ENCODE results near the gene UBL5.
A peak's percentile ranks its signal among the peaks of the same experiment; 100 is the strongest.
"Not testable (repeated sequence)": the region's sequence is repeated elsewhere in the genome, so short reads cannot be mapped to it uniquely, and the experiment has no call there.

UBL5 gene

GRCh38 chr19:9834726-9835506 is 7.2 kb downstream of the UBL5 start, which contains the start of gene PIN1:
Gene PIN1, plus strand, starts transcription at chr19:9835318. Its CDS starts 27 bp downstream, at chr19:9835345.
- Mint-ChIP-seq H3K36me3 (no peaks in the 10 kb centered on the region), H3K9me3 (ENCODE audit: low read depth) (no peaks in the 10 kb centered on the region), H3K4me1 (ENCODE audit: low read depth) (peaks cover 16% of the 10 kb centered on the region), H3K27me3 (no peaks in the 10 kb centered on the region), H3K27ac (peak within 1 kb of the TSS; percentile 77), H3K4me3 (peak within 1 kb of the TSS; percentile 95)

GRCh38 chr19:9835507-9835949 is 7.8 kb downstream of the UBL5 start:
- peaks cover 15% of the 10 kb centered on the region for H3K4me1 Mint-ChIP-seq (ENCODE audit: low read depth)
- H3K27ac Mint-ChIP-seq: peak overlapping the region; percentile 68
- H3K4me3 Mint-ChIP-seq: peak overlapping the region; percentile 95
- no peaks in the 10 kb centered on the region for H3K9me3 Mint-ChIP-seq (ENCODE audit: low read depth)
- H3K36me3 Mint-ChIP-seq: no peaks in the 10 kb centered on the region
- H3K27me3 Mint-ChIP-seq: no peaks in the 10 kb centered on the region

- H3K9me3 Mint-ChIP-seq (ENCODE audit: low read depth): no peaks in the 10 kb centered on the region
- peaks cover 17% of the 10 kb centered on the region for H3K4me1 Mint-ChIP-seq (ENCODE audit: low read depth)
- no peaks in the 10 kb centered on the region for H3K27me3 Mint-ChIP-seq
- H3K4me3 Mint-ChIP-seq: peak overlapping the region; percentile 95
- H3K27ac Mint-ChIP-seq: peak overlapping the region; percentile 68
- no peaks in the 10 kb centered on the region for H3K36me3 Mint-ChIP-seq
These were observed 8.3 kb downstream of the UBL5 start for GRCh38 chr19:9836021-9836420.

GRCh38 chr19:9838324-9838723 is 10.6 kb downstream of the UBL5 start:
- H3K27ac Mint-ChIP-seq: no peak overlapping the region
- H3K27me3 Mint-ChIP-seq: no peaks in the 10 kb centered on the region
- peaks cover 17% of the 10 kb centered on the region for H3K4me1 Mint-ChIP-seq (ENCODE audit: low read depth)
- H3K36me3 Mint-ChIP-seq: peaks cover 2% of the 10 kb centered on the region
- H3K9me3 Mint-ChIP-seq (ENCODE audit: low read depth): no peaks in the 10 kb centered on the region
- H3K4me3 Mint-ChIP-seq: no peak overlapping the region

- no peaks in the 10 kb centered on the region for H3K27me3 Mint-ChIP-seq
- H3K27ac Mint-ChIP-seq: no peak overlapping the region
- peaks cover 17% of the 10 kb centered on the region for H3K4me1 Mint-ChIP-seq (ENCODE audit: low read depth)
- peaks cover 3% of the 10 kb centered on the region for H3K36me3 Mint-ChIP-seq
- no peak overlapping the region for H3K4me3 Mint-ChIP-seq
- H3K9me3 Mint-ChIP-seq (ENCODE audit: low read depth): no peaks in the 10 kb centered on the region
These were observed 11.7 kb downstream of the UBL5 start for GRCh38 chr19:9839415-9839814.

- Mint-ChIP-seq H3K36me3 (peaks cover 6% of the 10 kb centered on the region), H3K27me3 (no peaks in the 10 kb centered on the region), H3K4me3 (no peak overlapping the region), H3K9me3 (ENCODE audit: low read depth) (no peaks in the 10 kb centered on the region), H3K4me1 (ENCODE audit: low read depth) (peaks cover 20% of the 10 kb centered on the region), H3K27ac (no peak overlapping the region)
These were observed 15.3 kb downstream of the UBL5 start for GRCh38 chr19:9842834-9843625.

GRCh38 chr19:9843626-9844273 is 16.0 kb downstream of the UBL5 start:
- not testable (repeated sequence) for H3K27ac Mint-ChIP-seq; H3K9me3 Mint-ChIP-seq (ENCODE audit: low read depth); H3K4me3 Mint-ChIP-seq; H3K27me3 Mint-ChIP-seq; H3K36me3 Mint-ChIP-seq
- H3K4me1 Mint-ChIP-seq (ENCODE audit: low read depth): peaks cover 20% of the 10 kb centered on the region

- H3K27ac Mint-ChIP-seq: no peak overlapping the region
These were observed 19.5 kb downstream of the UBL5 start for GRCh38 chr19:9847087-9847671.

GRCh38 chr19:9848060-9848459 is 20.3 kb downstream of the UBL5 start:
- Mint-ChIP-seq H3K27me3 (no peaks in the 10 kb centered on the region), H3K4me1 (ENCODE audit: low read depth) (peaks cover 23% of the 10 kb centered on the region), H3K36me3 (peaks cover 6% of the 10 kb centered on the region), H3K27ac (no peak overlapping the region), H3K9me3 (ENCODE audit: low read depth) (no peaks in the 10 kb centered on the region), H3K4me3 (no peak overlapping the region)

More at GRCh38 chr19:9847087-9847671, 19.5 kb downstream of the UBL5 start:
- H3K4me3 Mint-ChIP-seq: no peak overlapping the region
- peaks cover 18% of the 10 kb centered on the region for H3K4me1 Mint-ChIP-seq (ENCODE audit: low read depth)
- peaks cover 6% of the 10 kb centered on the region for H3K36me3 Mint-ChIP-seq
- no peaks in the 10 kb centered on the region for H3K9me3 Mint-ChIP-seq (ENCODE audit: low read depth)
- H3K27me3 Mint-ChIP-seq: no peaks in the 10 kb centered on the region

GRCh38 chr19:9848762-9849161 is 21.0 kb downstream of the UBL5 start:
- H3K27ac Mint-ChIP-seq: no peak overlapping the region
- no peak overlapping the region for H3K4me3 Mint-ChIP-seq
- no peaks in the 10 kb centered on the region for H3K9me3 Mint-ChIP-seq (ENCODE audit: low read depth)
- no peaks in the 10 kb centered on the region for H3K27me3 Mint-ChIP-seq
- peaks cover 29% of the 10 kb centered on the region for H3K4me1 Mint-ChIP-seq (ENCODE audit: low read depth)
- H3K36me3 Mint-ChIP-seq: peaks cover 4% of the 10 kb centered on the region

GRCh38 chr19:9849791-9850190 is 22.1 kb downstream of the UBL5 start:
- Mint-ChIP-seq H3K36me3 (peaks cover 4% of the 10 kb centered on the region), H3K4me1 (ENCODE audit: low read depth) (peaks cover 35% of the 10 kb centered on the region), H3K27ac (no peak overlapping the region), H3K9me3 (ENCODE audit: low read depth) (no peaks in the 10 kb centered on the region), H3K27me3 (no peaks in the 10 kb centered on the region), H3K4me3 (no peak overlapping the region)

GRCh38 chr19:9850235-9850959 is 22.7 kb downstream of the UBL5 start:
- H3K4me3 Mint-ChIP-seq: no peak overlapping the region
- H3K27me3 Mint-ChIP-seq: no peaks in the 10 kb centered on the region
- peaks cover 33% of the 10 kb centered on the region for H3K4me1 Mint-ChIP-seq (ENCODE audit: low read depth)
- H3K27ac Mint-ChIP-seq: peak overlapping the region; percentile 46
- H3K36me3 Mint-ChIP-seq: peaks cover 3% of the 10 kb centered on the region
- H3K9me3 Mint-ChIP-seq (ENCODE audit: low read depth): no peaks in the 10 kb centered on the region

- Mint-ChIP-seq H3K4me1 (ENCODE audit: low read depth) (peaks cover 53% of the 10 kb centered on the region), H3K9me3 (ENCODE audit: low read depth) (no peaks in the 10 kb centered on the region), H3K27ac (peak overlapping the region; percentile 46), H3K4me3 (no peak overlapping the region), H3K36me3 (peaks cover 3% of the 10 kb centered on the region), H3K27me3 (no peaks in the 10 kb centered on the region)
These were observed 26.6 kb downstream of the UBL5 start for GRCh38 chr19:9854282-9854846.

- H3K27ac Mint-ChIP-seq: peak overlapping the region; percentile 93
- peak overlapping the region; percentile 87 for H3K4me3 Mint-ChIP-seq
- peaks cover 3% of the 10 kb centered on the region for H3K36me3 Mint-ChIP-seq
- peaks cover 74% of the 10 kb centered on the region for H3K4me1 Mint-ChIP-seq (ENCODE audit: low read depth)
- H3K9me3 Mint-ChIP-seq (ENCODE audit: low read depth): no peaks in the 10 kb centered on the region
- H3K27me3 Mint-ChIP-seq: no peaks in the 10 kb centered on the region
These were observed 28.9 kb downstream of the UBL5 start for GRCh38 chr19:9856609-9857008.

All from activated naive CD8-positive, alpha-beta T cell (primary cell).